HepG2 (cell line): ENCODE data around the gene PRKCZ. TPM values are rescaled to one million over a fixed set of nuclear protein-coding genes. Genes with fewer than 3 reads are reported as not detected.

Experiments
- ATRX ChIP-seq: sonication (generic); formaldehyde crosslinking; IDR thresholded peaks from 2 replicates; pipeline ENCODE4 v1.4.0; 2020; ENCODE audit warnings: missing genetic modification reagents, borderline replicate concordance
- ESRRA ChIP-seq: sonication (generic); formaldehyde crosslinking; IDR thresholded peaks from 2 replicates; pipeline ENCODE4 v1.5.1; 2020; ENCODE audit warnings: mild to moderate bottlenecking, low read depth, missing genetic modification reagents
- FOXO4 ChIP-seq: sonication (generic); formaldehyde crosslinking; conservative IDR thresholded peaks from 2 replicates; pipeline ENCODE4 v1.8.1; 2023; ENCODE audit warnings: missing genetic modification reagents
- FOXP4 ChIP-seq: sonication (generic); formaldehyde crosslinking; IDR thresholded peaks from 2 replicates; pipeline ENCODE4 v1.4.0; 2020; ENCODE audit warnings: missing genetic modification reagents
- HNRNPL ChIP-seq: fragments of 200-400 bp; formaldehyde crosslinking; IDR thresholded peaks from 2 replicates; pipeline ENCODE4 v1.6.1; 2017; ENCODE audit warnings: mild to moderate bottlenecking, low read depth, low read length
- IRF2 ChIP-seq: IDR thresholded peaks from 2 replicates; pipeline ENCODE4 v1.6.1; 2018; ENCODE audit warnings: missing genetic modification reagents, missing compliant biosample characterization
- KLF16 ChIP-seq, 2 experiments: sonication (generic) in 1 of 2; formaldehyde crosslinking in 1 of 2; IDR thresholded peaks; 2 replicates each; pipeline versions ENCODE4 v1.6.1 to v1.8.0; 2016 to 2023; ENCODE audit warnings: missing genetic modification reagents in 2 of 2, missing compliant biosample characterization in 1 of 2
- MLX ChIP-seq: IDR thresholded peaks from 2 replicates; pipeline ENCODE4 v1.6.1; 2016
- MTA3 ChIP-seq: sonication (generic); formaldehyde crosslinking; IDR thresholded peaks from 2 replicates; pipeline ENCODE4 v1.4.0; 2020; ENCODE audit warnings: missing genetic modification reagents
- NCOR1 ChIP-seq: fragments of 200-600 bp; sonication (generic); IDR thresholded peaks from 2 replicates; pipeline ENCODE4 v1.7.0; 2017; ENCODE audit warnings: antibody characterized with exemption, low read length, borderline replicate concordance
- PTBP1 ChIP-seq: fragments of 200-400 bp; formaldehyde crosslinking; IDR thresholded peaks from 2 replicates; pipeline ENCODE4 v1.6.1; 2018; ENCODE audit warnings: low read length, low read depth; ENCODE audit not compliant: poor library complexity, severe bottlenecking
- SIX1 ChIP-seq: sonication (generic); formaldehyde crosslinking; IDR thresholded peaks from 2 replicates; pipeline ENCODE4 v1.4.0; 2020; ENCODE audit warnings: missing genetic modification reagents, borderline replicate concordance
- SP140L ChIP-seq: sonication (generic); formaldehyde crosslinking; IDR thresholded peaks from 2 replicates; pipeline ENCODE4 v1.4.0; 2020; ENCODE audit warnings: missing genetic modification reagents, borderline replicate concordance
- SP5 ChIP-seq: IDR thresholded peaks from 2 replicates; pipeline ENCODE4 v1.6.1; 2016; ENCODE audit warnings: low read depth, borderline replicate concordance
- ZFP82 ChIP-seq: sonication (generic); formaldehyde crosslinking; IDR thresholded peaks from 2 replicates; pipeline ENCODE4 v1.5.1; 2020; ENCODE audit warnings: mild to moderate bottlenecking, missing genetic modification reagents, borderline replicate concordance
- ZNF205 ChIP-seq: IDR thresholded peaks from 2 replicates; pipeline ENCODE4 v1.6.1; 2018; ENCODE audit warnings: missing biosample characterization, missing genetic modification reagents
- ZNF296 ChIP-seq: sonication (generic); formaldehyde crosslinking; conservative IDR thresholded peaks from 2 replicates; pipeline ENCODE4 v1.5.0; 2020; ENCODE audit warnings: mild to moderate bottlenecking, missing genetic modification reagents
- ZNF547 ChIP-seq: sonication (generic); formaldehyde crosslinking; IDR thresholded peaks from 2 replicates; pipeline ENCODE4 v1.5.1; 2020; ENCODE audit warnings: mild to moderate bottlenecking, missing genetic modification reagents
- ZNF569 ChIP-seq: sonication (generic); formaldehyde crosslinking; IDR thresholded peaks from 2 replicates; pipeline ENCODE4 v1.5.0; 2020; ENCODE audit warnings: mild to moderate bottlenecking, missing genetic modification reagents, moderate library complexity, borderline replicate concordance
- ZNF781 ChIP-seq: sonication (generic); formaldehyde crosslinking; IDR thresholded peaks from 2 replicates; pipeline ENCODE4 v1.5.1; 2020; ENCODE audit warnings: borderline replicate concordance, mild to moderate bottlenecking, missing genetic modification reagents; ENCODE audit errors: not compliant biosample characterization
- polyA plus RNA-seq, 8 experiments: library from polyadenylated mRNA; depleted of rRNA in 3 of 8; stranded (reverse) in 7 of 8; unstranded in 1 of 8; fragments of >200 nt; fragmentation: Illumina TruSeq in 4 of 8; extraction: Trizol in 4 of 8; gene quantifications; 2 replicates each; pipeline versions ENCODE4 v1.2.1 to v1.2.3, GENCODE V29; 2011 to 2016; ENCODE audit warnings: low read depth in 4 of 8, missing spikeins in 1 of 8, mixed read lengths in 1 of 8; ENCODE audit not compliant: insufficient read depth in 1 of 8
- total RNA-seq, 5 experiments: library from RNA; depleted of rRNA; stranded (reverse); fragments of >200 nt; fragmentation: Illumina TruSeq; extraction: Trizol; gene quantifications; 2 replicates each; pipeline ENCODE4 v1.2.3, GENCODE V29; 2016; ENCODE audit warnings: low read depth in 1 of 5
- TF ChIP-seq, protein P1 (sequence below): sonication (generic); formaldehyde crosslinking; IDR thresholded peaks from 2 replicates; pipeline ENCODE4 v1.4.0; 2020; ENCODE audit warnings: missing genetic modification reagents
- TF ChIP-seq, protein P2 (sequence below): sonication (generic); formaldehyde crosslinking; IDR thresholded peaks from 2 replicates; pipeline ENCODE4 v1.4.0; 2020; ENCODE audit warnings: low read depth, mild to moderate bottlenecking, missing genetic modification reagents

PRKCZ gene
- total and polyA plus RNA-seq, 2 of the 13 experiments (the other 11 are each of a cell fraction or from before 2014, with no cell fraction given), result 34.7 to 85.2 TPM

DNA sequence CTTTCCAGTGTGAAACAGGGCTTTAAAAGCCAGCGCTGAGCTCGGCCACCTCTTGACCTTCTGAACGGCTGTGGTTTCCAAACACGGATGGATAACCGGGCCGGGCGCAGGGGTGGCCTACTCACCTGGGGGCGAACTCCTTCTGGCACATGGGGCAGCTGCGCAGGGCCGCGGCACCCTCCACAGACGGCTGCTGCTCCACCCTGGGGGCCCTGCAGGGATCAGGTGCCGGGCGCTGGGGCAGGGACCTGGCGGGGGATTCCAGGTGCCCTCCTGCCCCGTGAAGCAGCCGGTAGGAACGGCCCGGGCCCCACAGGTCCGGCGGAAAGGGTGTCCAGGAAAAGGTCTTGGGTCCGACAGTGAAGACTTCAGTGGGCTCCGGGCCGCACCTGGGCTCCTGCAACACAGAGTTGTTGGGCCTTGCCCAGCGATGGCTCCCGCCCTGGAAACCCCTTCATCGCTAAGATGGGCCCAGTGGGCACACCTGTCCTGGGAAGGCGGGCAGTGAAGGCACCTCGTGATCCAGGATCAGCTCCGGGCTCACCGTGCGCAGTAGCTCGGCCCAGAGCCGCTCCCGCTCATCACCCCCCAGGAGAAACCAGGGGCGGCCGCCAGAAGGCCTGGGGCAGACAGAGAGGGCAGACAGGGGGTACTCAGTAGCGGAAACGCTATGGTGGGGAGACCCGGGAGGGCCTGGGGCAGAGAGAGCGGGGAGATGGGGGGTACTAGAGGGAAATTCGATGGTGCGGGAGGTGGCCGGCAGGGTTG is 143.5 kb downstream of the PRKCZ start (continued):
- no peak for TF ChIP-seq SIX1
- peak; percentile 24; the same call in 1 of the 2 replicates for TF ChIP-seq ESRRA (CRISPR knock-in tag)
- TF ChIP-seq, protein P1, sequence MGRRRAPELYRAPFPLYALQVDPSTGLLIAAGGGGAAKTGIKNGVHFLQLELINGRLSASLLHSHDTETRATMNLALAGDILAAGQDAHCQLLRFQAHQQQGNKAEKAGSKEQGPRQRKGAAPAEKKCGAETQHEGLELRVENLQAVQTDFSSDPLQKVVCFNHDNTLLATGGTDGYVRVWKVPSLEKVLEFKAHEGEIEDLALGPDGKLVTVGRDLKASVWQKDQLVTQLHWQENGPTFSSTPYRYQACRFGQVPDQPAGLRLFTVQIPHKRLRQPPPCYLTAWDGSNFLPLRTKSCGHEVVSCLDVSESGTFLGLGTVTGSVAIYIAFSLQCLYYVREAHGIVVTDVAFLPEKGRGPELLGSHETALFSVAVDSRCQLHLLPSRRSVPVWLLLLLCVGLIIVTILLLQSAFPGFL (CRISPR knock-in tag), result no peak
- no peak for TF ChIP-seq ZNF569 (CRISPR knock-in tag)
- no peak for TF ChIP-seq IRF2 (CRISPR knock-in tag)
- TF ChIP-seq ZNF781 (CRISPR knock-in tag), result no peak
- TF ChIP-seq PTBP1, result no peak
- no peak for TF ChIP-seq MLX (CRISPR knock-in tag)
- TF ChIP-seq FOXO4 (CRISPR knock-in tag), result no peak
- no peak for TF ChIP-seq ATRX (CRISPR knock-in tag)
- no peak for TF ChIP-seq SP5
- TF ChIP-seq ZFP82 (CRISPR knock-in tag), result no peak
- no peak for TF ChIP-seq FOXP4 (CRISPR knock-in tag)
- TF ChIP-seq SP140L (CRISPR knock-in tag), result no peak
- peak; percentile 54; the same call in 1 of the 2 replicates for TF ChIP-seq ZNF547 (CRISPR knock-in tag)
- no peak for TF ChIP-seq ZNF296 (CRISPR knock-in tag)
- TF ChIP-seq, protein P2, sequence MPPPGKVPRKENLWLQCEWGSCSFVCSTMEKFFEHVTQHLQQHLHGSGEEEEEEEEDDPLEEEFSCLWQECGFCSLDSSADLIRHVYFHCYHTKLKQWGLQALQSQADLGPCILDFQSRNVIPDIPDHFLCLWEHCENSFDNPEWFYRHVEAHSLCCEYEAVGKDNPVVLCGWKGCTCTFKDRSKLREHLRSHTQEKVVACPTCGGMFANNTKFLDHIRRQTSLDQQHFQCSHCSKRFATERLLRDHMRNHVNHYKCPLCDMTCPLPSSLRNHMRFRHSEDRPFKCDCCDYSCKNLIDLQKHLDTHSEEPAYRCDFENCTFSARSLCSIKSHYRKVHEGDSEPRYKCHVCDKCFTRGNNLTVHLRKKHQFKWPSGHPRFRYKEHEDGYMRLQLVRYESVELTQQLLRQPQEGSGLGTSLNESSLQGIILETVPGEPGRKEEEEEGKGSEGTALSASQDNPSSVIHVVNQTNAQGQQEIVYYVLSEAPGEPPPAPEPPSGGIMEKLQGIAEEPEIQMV (CRISPR knock-in tag), result no peak
- no peak for TF ChIP-seq ZNF205
- no peak for TF ChIP-seq MTA3 (CRISPR knock-in tag)
- no peak for TF ChIP-seq NCOR1
- TF ChIP-seq HNRNPL, result peak; percentile 74; the same call in 1 of the 2 replicates
- TF ChIP-seq KLF16 (CRISPR knock-in tag; IDR thresholded peaks at IDR 0.05), result no peak
